ENCODE measurements around the gene IRS1.

IRS1 gene

GRCh38 chr2:226788881-226789490 is 10.6 kb downstream of the IRS1 start:
- no peak for DNase-seq

DNA sequence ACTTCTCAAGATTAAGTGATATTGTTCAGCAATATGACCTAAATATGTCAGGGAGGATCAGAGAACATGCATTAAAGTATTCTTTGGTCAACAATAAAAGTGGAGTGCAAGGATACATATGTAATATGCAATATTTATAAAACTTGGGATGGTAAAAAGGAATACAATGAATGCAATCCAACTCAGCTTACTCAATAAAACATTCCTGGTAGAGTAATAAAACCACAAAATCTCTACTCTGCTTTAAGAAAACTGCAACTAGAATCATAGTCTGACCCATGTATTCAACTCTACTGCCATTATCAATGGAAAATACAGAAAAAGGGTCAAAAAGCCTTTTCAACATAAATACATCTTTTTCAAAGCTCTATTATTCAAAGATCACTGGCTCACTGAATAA is 11.6 kb downstream of the IRS1 start:
- no peak for DNase-seq

DNA sequence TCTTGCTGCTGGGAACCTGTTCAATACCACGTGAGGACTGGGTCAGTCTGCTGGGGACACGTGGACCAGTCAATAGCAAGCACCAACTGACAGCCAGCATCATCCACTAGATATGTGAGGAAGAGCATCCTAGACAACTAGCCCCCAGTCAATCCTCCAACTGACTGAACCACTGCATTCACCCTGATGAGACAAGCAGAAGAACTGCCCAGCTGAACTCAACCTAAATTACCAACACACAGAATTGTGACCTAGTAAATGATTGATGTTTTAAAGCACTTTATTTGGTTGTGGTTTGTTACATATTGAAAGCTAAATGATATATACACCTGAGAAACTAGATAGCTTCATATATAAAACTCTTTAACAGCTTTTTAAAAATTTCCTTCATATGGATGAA is 15.7 kb downstream of the IRS1 start:
- no peak for DNase-seq

DNA sequence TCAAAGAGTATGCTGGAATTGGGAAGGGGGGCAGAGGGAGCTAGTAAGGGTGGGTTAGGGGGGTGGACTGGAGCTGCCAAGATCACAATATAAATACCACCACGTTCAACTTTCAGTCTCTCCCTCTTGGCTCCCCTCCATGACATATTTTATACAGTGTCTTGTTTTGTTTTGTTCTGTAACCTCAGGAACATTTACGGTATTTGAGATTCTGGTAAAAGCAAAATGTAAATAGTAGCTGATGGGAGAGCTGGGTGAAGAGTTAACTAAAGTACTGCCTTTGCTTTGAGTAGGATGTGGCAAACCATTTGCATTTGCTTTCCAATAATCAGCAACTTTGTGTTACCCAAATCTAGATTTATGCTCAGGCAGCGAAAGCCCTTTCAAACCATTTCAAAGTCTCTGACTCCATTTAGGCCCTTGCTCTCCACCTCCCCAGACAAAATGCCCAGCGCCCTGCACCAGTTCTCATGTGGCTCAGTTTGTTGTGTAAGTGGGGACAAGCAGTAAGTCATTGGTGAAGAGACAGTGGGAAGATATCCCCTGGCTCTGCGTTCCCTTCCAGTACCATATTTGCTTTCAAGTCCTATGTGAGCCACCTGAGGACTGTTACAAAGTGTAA is 17.4 kb downstream of the IRS1 start:
- DNase-seq: no peak

- no peak for DNase-seq
Observed at GRCh38 chr2:226780431-226780830, 19.2 kb downstream of the IRS1 start.

- no peak for DNase-seq
Observed at GRCh38 chr2:226777611-226778010, 22.0 kb downstream of the IRS1 start.

DNA sequence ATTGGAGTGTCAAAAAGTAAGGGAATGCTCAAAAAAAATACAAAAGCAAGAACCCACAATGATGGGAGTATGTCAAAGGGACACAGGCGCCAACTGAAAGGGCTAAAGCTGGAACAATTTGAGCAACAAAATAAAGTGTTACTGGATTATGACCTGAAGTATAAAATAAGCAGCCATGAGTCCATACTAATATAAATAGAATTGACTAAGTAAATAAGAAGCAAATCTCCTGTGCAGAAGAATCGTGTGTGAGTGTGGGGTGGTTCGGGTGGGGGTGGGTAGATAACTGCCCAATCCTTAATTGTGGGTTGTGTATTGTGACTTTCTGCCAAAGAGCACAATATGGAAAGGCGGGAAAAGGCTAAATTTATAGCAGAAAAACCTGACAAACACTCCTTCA is 23.5 kb downstream of the IRS1 start:
- DNase-seq: no peak

- no peak for DNase-seq
Observed at GRCh38 chr2:226775032-226775509, 24.5 kb downstream of the IRS1 start.

- no peak for DNase-seq
Observed at GRCh38 chr2:226773291-226773690, 26.3 kb downstream of the IRS1 start.

GRCh38 chr2:226772389-226773179 is 27.0 kb downstream of the IRS1 start:
- no peak for DNase-seq

DNA sequence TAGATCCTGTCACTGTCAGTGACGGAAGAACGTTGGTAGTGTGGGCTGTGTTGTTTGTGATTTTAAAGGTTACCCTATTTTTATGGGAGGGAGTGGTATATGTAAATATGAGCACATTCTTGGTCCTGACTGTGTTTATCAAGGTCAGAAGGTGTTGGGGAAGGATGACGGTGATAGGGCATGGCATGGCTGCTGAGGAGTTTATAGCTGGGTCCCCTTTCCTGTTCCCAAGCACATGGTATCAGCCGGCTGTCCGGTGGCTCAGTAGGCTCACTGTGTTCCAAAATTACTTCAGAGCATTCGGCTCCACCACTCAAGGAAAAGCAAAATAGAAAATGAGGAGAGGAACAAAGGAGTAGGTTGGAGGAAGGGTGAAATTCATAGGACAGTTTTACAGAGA is 28.6 kb downstream of the IRS1 start:
- DNase-seq: no peak

GRCh38 chr2:226767056-226767813 is 32.4 kb downstream of the IRS1 start:
- DNase-seq: no peak

DNA sequence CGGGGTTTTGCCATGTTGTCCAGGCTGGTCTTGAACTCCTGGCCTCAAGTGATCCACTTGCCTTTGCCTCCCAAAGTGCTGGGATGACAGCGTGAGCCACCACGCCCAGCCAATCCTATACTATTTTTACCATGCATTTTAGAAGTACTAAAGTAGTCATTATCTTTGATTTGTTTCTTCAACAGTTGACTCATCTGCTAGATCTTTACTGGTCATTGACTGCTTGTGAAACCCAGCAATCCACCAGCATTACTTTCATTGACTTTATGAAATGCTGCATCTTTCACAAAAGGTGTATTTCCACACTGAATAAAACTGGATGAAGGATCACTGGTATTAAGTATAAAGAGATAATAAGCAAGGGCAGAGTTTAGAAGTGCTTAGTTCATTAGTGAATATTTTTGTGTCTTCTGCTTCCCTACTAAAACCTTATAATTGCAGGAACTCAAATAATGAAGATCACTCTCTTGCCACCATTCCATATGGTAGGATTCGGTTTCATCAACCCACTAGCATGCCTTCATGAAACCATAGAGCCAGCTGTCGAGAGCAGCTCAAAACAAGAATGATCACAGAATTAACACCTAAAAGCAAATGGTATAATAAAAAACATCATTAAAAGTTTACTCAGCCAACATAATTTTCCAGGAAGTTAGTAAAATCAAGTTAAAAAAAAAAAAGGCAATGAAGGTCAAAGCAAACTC is 33.1 kb downstream of the IRS1 start:
- DNase-seq: no peak

- no peak for DNase-seq
Observed at GRCh38 chr2:226763320-226763719, 36.3 kb downstream of the IRS1 start.

DNA sequence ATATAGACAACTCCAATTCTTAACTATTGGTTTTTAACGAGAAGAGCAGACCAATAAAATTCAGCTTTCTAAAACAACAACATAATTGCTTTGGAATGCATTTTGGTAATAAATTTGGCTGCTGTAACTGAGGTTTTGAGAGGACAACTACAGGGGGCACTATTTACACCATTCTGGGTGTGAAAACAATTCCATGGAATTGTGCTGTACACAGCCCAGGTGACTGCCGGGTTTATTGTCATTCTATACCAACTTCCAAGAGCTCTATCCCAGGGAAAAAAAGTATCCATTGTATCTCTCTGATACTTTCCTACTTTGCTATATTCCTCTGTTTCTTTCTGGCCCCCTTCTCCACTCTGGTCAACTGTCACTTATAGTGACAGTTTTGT is 38.4 kb downstream of the IRS1 start:
- no peak for DNase-seq

- no peak for DNase-seq
Observed at GRCh38 chr2:226760412-226761194, 39.0 kb downstream of the IRS1 start.

DNA sequence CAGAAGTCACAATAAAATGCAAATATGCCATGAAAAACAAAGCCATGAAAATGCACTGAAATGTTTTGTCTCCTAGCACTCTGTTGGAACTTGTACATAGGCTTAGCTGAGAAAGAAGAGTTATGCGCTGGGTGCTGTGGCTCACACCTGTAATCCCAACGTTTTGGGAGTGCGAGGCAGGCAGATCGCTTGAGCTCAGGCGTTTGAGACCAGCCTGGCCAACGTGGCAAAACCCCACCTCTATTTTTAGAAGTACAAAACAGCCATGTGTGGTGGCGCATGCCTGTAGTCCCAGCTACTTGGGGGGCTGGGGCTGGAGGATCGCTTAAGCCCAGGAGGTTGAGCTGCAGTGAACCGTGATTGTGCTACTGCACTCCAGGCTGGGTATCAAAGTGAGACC is 39.9 kb downstream of the IRS1 start:
- no peak for DNase-seq

- no peak for DNase-seq
Observed at GRCh38 chr2:226758921-226759640, 40.5 kb downstream of the IRS1 start.

- no peak for DNase-seq
Observed at GRCh38 chr2:226756131-226756530, 43.5 kb downstream of the IRS1 start.

DNA sequence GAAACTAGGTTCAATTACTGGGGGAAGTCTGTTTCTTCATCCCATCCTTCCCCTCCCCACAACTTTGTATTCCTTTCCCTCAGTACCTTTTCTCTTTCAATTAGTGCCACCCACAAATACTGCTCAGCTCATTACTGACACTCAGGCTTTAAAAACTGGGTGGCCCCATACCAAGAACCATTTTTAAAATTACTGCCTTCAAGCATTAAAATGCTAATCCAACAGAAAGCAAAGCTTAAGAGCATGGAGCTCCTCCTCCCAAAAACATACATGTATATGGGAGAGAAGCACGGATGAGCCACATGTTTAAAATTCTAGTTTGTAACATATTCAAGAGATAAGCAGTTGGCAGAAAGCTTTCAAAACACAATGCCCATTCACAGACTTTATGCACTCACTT is 44.0 kb downstream of the IRS1 start:
- no peak for DNase-seq
